Left lobe of liver (tissue), 2 donors: ENCODE data around the gene PLA2G2F. TPM values are rescaled to one million over a fixed set of nuclear protein-coding genes. Genes with fewer than 3 reads are reported as not detected.
A peak's percentile ranks its signal among the peaks of the same experiment; 100 is the strongest.

Source experiments
- ATAC-seq: fragments of 200-7000 bp; cut with Tn5 transposase; one replicate; pipeline ENCODE4 v1.9.1; 2020; ENCODE audit warnings: mild to moderate bottlenecking, moderate library complexity
- DNase-seq: peaks from one replicate; pipeline ENCODE4 v3.0.0-alpha.2; 2020; ENCODE audit warnings: low spot score
- total RNA-seq: library from RNA; stranded (reverse); gene quantifications from one replicate; pipeline ENCODE4 v1.2.1, GENCODE V29; 2021
- donor health status: DM: no; HTN: no; CAD: no; lungs with moderate emphysema.
- donor health status: DM: no; HTN: yes; CAD: no.

PLA2G2F gene, protein sequence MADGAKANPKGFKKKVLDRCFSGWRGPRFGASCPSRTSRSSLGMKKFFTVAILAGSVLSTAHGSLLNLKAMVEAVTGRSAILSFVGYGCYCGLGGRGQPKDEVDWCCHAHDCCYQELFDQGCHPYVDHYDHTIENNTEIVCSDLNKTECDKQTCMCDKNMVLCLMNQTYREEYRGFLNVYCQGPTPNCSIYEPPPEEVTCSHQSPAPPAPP
- total RNA-seq = not detected

DNA sequence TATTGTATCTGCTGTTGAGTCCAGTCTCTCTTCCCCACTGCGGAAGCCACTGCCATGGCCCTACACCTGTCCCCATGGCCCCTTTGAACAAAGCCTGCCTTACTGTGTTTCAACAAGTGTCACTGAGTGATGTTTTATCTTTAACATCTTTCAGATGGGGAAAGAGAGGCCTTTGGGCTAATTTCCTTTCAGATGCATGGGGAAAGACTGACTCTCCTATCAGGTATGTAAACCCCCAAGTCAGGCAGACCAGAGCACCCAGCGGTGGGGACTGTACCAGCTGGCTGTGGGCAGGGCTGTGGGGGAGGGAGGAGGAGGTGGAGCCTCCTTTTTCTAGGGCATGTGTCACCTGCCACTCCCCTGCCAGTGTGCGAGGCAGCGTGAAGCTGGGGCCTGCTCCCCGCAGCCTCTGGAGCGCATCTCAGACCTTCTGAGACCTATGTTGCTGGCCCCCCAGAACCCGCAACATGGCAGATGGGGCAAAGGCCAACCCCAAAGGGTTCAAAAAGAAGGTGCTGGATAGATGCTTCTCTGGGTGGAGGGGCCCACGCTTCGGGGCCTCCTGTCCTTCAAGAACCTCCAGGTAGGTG lies at the start of gene PLA2G2F:
PLA2G2F (plus strand) TSS at position 363 of the 590 bp plus-strand sequence; CDS start at position 468, 105 bp downstream.
- DNase-seq (no peak), ATAC-seq (no peak)

DNA sequence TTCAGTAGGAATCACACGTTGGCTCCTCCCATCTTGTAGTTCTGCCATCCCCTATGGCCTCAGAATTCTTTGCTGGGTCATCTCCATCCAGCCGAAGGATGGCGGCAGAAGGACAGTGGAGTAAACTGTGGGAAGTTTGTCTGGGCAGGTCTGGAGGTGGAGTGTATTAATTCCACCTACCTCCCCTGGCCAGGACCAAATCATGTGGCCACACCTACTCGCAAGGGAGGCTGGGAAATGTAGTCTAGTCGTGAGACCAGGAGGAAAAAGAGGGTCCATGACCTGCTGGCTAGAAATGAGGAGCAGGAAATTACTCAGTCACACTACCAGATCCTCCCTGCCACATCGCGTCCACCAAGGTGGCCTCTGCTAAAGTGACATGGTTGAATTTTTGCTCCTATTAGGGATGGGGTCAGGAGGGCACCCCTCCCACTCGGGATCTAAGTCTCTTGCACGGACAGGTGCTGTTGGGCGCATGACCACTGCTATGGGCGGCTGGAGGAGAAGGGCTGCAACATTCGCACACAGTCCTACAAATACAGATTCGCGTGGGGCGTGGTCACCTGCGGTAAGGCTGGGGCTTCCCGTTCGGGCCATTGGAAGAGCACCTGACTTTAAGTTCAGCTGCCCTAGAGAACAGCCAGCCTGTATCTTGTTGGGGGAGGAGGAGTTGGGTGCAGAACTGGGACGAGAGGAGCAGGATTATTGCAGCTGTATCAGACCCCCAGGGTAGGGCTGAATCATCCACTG lies 49.6 kb upstream of the PLA2G2F start:
- ATAC-seq = no peak

DNA sequence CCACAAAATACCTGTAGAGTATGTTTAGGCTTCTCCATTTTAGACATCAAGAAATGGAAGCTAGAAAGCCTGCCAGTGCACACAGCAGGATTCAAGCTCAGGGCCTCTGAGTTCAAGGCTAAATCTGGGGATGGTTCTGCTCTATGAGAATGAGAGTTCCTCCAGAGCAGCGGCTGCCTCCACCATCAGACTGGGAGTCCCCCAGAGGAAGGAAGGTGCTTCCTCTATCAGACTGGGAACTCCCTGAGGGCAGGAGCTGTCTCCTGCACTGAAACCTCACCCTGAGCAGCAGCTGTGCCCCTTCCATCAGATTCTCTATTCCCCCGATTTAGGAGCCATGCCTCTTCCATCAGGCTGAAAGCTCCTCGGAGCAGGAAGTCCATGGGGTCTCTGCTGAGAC lies 49.0 kb upstream of the PLA2G2F start:
- DNase-seq (no peak), ATAC-seq (no peak)

More for the DNA sequence above, 49.6 kb upstream of the PLA2G2F start:
- DNase-seq = no peak

DNA sequence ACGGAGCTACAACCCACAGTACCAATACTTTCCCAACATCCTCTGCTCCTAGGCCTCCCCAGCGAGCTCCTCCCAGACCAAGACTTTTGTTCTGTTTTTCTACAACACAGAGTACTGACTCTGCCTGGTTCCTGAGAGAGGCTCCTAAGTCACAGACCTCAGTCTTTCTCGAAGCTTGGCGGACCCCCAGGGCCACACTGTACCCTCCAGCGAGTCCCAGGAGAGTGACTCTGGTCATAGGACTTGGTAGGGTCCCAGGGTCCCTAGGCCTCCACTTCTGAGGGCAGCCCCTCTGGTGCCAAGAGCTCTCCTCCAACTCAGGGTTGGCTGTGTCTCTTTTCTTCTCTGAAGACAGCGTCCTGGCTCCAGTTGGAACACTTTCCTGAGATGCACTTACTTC lies 48.5 kb upstream of the PLA2G2F start:
- no peak for ATAC-seq

DNA sequence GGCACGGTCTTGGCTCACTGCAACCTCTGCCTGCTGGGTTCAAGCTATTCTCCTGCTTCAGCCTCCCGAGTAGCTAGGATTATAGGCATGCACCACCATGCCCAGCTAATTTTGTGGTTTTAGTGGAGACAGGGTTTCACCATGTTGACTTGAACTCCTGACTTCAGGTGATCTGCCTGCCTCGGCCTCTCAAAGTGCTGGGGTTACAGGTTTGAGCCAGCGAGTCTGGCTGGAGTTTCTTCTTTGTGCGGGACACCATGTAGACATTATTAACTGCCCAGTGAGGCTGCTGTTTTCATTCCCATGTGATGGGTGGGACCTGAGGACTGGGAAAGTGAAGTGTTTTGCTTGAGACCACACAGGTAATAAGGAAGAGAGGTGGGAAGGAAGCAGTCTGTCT lies 45.8 kb upstream of the PLA2G2F start:
- ATAC-seq = no peak
- no peak for DNase-seq

More for the DNA sequence above, 48.5 kb upstream of the PLA2G2F start:
- no peak for DNase-seq

DNA sequence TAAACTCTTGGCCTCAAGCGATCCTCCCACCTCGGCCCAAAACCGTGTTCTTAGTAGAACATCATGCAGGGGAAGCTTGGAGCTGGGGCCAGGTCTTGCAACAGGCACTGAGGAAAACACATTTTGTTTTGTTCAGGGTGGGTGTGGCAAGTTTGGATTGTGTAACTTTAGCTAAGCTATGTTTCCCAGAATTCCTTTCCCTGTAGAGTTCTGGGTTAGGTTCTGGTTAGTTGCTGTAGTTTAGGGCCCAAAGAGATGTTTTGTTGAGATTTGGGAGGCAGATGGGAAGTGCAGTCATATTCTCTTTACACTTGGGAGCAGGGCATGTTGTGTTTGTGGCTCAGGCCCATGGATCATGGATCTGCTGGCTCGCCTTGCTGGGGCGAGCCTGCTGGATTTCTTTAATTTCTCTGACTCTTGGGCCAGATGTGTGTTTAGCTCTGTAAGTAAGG lies 45.2 kb upstream of the PLA2G2F start:
- no peak for ATAC-seq
- DNase-seq = no peak

DNA sequence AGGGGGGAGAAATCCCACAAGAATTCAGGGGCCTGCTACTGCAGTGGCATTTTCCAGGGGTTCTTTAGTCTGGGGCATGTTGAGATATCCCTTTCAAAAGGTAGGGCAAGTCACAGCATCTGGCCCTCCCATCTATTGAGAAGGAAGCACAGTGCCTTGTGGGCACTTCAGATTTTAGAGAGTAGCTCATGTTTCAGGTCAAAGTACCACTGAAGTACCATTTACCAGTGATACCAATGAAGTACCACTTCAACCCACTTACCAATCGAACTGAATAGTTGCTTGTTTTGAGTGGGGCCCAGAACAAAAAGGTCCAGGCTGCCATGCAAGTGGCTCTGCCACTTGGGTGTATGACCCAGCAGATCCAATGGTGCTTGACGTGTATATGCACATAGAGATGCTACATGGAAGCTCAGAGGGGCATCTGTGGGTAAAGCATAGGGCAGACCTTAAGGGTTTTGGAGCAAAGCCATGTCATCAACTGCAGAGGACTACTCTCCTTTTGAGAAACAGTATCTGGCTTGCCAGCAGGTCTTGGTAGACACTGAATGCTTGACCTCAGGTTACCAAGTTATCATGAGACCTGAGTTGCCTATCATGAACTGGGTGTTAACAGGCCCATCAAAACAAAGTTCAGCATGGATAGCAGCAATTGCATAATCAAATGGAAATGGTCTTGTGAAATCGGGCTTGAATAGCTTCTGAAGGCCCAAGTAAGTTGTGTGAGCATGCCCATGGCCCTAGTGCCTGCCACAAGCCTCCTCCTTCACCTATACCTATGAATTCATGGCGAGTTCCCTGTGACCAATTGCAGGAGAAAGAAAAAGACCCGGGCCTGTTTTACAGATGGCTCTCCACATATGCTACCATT lies 43.3 kb upstream of the PLA2G2F start:
- DNase-seq (no peak), ATAC-seq (peak; percentile 75)

DNA sequence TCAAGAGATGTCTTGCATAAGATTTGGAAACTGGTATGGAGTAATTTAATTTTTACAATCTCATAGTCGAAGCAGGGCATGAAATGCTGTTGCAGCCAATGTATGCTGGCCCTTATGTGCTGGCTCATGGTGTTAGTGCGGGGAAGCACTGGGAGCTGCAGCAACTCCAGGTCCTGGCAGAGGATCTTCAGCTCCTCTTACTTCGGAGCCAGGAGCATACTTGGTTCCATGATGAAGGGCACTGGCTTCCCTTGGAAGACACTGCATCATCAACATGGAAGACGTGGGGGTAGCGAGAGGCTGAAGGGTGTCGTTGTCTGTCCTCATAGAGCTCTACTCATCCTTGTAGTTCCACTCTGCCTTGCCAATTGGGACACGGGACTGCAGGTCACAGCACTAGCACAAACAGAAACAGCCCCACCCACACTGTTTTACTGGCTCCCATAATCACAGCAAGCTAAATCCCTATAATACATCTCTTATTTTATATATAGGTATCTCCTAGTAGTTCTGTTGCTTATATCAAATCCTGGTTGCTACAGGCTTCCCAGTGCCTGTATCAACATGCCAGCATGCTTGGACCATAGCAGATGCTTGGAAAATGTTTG lies 42.2 kb upstream of the PLA2G2F start:
- ATAC-seq = no peak
- no peak for DNase-seq

DNA sequence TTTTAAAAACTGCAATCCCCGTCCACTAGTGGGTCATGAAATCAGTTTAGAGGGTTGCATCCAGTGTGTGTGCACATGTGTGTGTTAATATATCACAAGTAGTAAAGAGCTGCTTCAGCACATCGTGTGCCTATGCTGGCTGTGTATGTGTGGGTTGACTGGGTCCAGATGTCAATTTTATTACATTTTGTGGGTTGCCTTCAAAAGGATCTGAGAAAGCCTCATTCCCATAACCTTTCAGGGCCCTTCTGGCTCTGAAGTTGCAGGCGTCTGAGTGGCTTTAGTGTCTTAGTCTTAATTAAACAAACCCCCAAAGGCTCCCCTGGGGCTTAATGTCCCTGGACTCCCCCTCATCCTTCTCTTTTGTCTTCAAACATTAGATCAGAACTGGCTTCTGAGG lies 39.6 kb upstream of the PLA2G2F start:
- no peak for DNase-seq
- ATAC-seq = no peak

DNA sequence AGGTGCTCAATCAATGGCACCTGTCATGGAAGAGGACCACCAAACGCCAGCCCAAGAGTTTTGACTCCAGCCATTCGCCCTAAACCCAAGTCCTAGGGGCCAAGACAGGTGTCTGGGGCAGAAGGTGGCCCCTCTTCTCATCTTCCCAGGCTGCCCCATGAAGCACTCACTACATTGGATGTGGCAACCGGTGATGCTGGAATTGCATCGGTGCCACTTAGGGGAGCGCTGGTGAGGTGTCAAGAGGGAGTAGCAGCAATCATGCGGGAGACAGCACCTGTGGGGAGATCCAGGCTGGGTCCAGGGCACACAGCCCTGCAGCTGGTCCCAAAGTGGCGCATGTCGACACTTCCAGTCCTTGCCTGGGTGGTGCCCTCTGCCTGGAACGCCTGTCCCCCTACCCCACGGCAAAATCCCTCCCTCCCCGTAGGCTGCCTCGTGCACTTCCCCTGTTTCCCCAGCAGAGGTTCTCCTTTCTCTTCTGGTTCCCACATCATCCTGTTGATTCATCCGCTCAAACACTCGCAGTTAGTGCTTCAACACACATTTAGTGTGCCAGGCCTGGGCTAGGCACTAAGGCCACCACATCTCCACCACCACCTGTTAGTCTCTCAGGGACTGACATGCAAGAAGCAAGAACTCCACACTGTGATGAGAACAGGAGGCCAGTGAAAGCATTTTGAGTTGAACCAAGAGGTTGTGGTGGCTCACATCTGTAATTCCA lies 38.3 kb upstream of the PLA2G2F start:
- DNase-seq (no peak), ATAC-seq (peak; percentile 93)

DNA sequence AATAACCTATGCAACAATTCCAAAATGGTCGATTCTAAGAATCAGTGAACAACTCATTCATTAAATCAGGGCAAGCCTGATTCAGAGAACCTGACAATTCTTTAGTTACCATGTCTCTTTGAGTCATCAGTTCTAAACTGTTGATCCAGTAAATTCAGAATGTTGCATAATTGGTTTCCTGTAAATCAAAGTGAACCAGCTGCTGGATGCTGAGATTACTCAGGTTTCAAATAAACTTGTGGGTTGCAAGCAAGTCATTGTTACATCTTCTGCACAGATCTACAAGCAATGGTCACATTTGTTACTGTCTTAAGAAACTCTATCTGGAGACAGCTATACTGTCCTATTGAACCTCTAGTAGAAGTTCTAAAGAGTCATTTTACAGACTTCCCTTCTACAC lies 36.2 kb upstream of the PLA2G2F start:
- no peak for DNase-seq
- no peak for ATAC-seq

DNA sequence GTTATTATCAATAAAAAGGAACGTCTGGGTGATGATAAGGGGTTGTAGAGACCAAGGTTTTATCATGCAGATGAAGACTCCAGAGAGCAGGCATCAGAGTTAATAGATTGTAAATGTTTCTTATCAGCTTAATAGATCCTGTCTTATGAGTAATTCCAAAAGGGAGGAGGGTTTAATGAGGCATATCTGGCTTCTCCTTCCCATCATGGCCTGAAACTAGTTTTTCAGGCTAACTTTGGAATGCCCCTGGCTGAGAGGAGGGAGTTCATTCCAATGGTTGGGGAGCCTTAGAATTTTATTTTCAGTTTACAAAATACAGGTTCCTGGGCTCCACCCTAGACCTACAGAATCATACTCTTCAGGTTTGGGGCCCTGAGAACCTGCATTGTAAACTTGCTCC lies 33.3 kb upstream of the PLA2G2F start:
- no peak for DNase-seq

DNA sequence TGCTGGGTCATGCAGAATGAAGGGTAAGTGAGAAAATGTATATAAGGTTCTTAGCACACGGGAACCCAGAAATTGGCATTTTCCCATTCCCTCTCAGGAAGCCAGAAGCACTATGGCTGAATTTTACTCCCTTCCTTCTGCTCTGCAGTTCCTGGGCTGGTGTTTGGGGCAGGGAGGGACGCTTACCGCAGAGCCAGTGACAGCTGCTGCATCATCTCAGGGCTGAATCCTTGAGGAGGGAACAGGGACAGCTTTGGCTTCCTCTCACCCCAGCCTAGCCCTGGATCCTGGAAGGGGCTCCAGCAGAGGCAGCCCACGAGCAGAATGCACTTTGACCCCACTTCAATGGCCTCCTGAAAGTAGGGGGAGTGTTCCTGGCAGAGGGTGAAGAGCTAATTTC lies 31.8 kb upstream of the PLA2G2F start:
- DNase-seq (no peak), ATAC-seq (no peak)

More for the DNA sequence above, 33.3 kb upstream of the PLA2G2F start:
- no peak for ATAC-seq

DNA sequence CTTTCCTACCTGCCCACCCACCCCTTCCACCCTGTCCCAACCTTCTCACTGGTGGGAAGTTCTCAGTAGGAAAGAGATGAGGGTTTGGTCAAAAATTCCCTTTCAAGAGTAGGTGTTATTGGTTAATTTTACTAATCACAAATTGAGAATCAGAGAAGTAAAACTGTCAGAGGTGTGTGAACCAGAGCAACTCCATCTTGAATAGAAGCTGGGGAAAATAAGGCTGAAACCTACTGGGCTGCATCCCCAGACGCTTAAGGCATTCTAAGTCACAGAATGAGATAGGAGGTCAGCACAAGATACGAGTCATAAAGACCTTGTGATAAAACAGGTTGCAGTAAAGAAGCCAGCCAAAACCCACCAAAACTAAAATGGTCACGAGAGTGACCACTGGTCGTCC lies 31.3 kb upstream of the PLA2G2F start:
- DNase-seq = no peak
- ATAC-seq = no peak

DNA sequence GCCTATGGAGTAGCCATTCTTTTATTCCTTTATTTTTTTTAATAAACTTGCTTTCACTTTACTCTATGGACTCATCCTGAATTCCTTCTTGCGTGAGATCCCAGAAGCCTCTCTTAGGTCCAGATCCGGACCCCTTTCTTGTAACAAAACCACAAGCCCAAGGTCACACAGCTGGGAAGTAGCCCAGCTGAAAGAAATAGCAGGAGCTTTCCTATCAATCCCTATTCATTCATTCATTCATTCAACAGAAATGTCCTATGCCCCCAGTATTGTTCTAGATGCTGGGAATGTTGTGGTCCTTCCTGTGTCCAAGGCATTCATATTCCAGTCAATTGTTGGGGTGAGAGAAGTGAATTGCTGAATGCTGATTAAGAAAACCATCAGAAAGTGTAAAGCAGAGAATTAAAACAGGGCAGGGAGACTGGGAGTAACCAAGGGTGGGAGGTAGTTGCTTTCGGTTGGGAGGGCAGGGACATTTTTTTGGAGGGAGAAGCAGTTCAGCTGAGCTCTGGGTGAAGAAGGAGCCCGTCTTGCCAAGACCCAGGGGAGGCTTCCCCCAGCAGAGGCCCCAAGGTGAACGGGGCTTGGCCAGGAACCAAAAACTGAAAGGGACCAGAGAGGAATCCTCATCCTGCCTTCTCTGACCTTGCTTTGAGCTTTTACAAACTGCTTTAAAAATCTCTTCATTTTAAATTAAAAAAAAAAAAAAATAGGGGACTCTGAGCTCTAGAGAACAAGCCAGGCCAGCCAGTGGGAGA lies 30.6 kb upstream of the PLA2G2F start:
- no peak for ATAC-seq
- DNase-seq = no peak

DNA sequence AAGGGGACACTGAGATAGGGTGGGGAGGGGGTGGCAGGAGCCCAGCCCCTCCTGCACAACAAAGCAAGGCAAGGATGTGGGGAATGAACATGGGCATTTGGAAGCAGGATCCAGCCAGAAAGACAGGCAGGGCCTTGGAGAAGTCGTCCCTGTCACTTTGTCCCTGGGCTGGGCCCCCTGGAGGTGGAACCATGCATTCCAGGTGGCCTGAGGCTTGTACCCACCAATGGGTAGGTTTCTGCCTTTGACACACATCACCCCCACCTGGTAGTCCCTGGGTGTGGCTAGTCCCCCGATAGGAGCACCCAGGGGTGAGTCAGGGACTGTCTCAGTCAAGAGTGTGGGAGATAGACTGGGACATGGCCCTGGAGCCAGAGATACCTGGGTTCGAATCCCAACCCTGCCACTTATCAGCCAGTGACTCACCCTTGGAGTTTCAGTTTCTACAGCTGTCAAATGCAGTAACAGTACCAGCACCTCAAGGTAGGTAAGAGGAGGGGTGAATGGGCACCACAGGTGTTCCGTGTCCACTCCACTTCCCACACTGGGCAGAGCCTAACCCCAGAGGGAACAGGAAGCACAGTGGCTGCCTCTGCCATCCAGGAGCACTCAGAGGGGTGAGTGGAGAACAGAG lies 29.8 kb upstream of the PLA2G2F start:
- ATAC-seq (no peak), DNase-seq (no peak)

DNA sequence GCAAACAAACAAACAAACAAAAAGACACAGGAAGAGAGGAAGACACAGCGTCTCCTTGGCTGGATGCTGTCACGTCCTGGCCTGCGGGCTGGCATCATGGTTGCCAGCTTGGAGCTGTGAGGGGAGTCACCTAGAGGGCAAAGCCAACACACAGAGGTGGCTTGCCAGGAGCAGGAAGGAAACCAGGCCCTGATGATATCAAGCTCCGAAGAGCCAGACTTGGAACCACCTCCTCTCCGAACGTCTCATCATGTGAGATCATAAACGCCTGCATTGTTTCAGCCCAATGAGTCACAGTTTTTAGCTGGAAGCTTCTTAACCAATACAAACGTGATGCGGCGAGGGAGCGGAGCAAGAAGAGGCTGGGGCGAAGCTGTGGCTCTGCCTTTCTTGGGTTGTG lies 28.4 kb upstream of the PLA2G2F start:
- ATAC-seq = no peak
- no peak for DNase-seq

DNA sequence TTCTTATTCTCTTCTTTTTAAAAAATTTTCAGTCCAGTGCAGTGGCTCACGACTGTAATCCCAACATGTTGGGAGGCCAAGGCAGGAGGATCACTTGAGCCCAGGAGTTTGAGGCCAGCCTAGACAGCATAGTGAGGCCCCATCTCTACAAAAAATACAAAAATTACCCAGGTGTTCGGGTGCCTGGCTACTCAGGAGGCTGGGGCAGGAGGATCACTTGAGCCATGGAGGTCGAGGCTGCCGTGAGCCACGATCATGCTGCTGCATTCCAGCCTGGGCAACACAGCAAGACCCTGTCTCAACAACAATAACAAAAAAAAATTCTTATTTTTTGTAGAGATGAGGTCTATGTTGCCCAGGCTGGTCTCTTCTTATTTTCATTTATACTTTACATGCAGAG lies 27.7 kb upstream of the PLA2G2F start:
- no peak for DNase-seq
- no peak for ATAC-seq
